IPS-NIHi7 (cell line): Measurements from ENCODE around the gene IL22RA1.

Experiments
- DNase-seq: peaks from one replicate; pipeline ENCODE4 v3.0.0; 2012; ENCODE audit warnings: mixed read lengths; ENCODE audit errors: extremely low spot score

Gene IL22RA1

DNA sequence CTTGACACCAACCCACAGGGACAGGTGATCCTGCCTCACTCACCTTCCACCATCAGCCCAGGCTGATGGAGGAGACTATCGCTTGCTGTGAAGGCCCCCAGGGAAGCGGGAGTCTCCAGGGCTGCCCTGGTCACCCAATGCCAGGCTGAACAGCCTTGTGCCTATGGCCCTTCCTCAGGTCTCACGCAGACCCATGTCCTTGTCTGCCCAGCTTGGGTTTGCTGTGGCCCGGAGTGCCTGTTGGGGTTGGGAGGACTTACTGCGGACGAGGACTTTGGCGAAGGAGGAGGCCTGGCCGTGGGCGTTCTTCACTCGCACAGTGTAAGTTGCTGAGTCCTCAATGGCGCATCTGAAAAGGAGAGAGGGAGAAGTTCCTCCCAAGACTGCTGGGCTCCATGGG lies 45.3 kb downstream of the IL22RA1 start:
- no peak for DNase-seq

DNA sequence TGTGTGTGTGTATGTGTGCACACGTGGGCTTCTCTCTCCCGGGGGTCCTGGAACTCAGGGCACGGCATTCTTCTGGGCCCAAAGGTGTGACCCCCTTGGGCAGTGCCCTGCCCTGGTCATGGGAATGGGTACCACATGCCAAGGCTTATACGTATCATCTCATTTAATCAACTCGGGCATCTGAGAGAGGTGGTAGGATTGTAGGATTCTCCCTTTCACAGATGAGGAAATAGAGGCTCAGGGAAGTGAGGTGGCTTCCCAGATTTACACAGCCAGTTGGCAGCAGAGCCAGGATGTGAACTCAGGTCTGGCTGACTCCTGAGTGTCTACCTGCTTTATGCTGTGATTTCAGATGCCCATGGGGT lies 46.2 kb downstream of the IL22RA1 start:
- DNase-seq: no peak

DNA sequence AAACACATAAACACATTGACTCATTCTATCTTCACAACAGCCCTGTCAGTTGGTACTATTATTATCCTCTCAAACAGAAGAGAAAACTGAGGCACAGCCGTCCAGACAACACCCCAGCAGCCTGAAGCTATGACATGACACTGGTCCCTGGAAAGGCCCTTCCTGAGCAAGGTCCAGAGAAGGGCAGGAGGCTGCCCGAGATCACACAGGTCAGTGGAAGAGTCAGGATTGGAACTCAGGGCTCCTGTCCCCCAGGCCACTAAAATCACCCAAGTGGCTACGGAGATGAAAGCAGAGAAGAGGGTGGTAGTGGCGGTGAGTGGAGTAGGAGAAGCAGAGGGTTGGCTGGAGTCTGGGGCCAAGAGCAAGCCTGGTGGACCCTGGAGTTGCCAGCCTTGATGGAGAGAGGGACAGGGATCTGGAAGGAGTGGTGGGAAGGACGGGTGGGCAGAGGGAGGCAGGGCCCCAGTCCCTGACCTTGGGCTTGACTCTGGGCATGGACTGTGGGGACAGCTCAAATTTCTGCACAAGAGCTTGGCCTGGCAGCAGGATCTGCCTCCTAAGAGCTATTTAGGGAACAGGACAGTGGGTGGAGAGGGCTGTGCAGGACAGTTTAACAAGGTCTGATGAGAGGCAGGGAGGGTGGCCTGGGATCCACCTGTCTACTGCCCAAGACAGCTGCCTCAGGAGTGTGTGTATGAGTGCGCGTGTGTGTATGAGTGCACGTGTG lies 46.8 kb downstream of the IL22RA1 start:
- DNase-seq: no peak

DNA sequence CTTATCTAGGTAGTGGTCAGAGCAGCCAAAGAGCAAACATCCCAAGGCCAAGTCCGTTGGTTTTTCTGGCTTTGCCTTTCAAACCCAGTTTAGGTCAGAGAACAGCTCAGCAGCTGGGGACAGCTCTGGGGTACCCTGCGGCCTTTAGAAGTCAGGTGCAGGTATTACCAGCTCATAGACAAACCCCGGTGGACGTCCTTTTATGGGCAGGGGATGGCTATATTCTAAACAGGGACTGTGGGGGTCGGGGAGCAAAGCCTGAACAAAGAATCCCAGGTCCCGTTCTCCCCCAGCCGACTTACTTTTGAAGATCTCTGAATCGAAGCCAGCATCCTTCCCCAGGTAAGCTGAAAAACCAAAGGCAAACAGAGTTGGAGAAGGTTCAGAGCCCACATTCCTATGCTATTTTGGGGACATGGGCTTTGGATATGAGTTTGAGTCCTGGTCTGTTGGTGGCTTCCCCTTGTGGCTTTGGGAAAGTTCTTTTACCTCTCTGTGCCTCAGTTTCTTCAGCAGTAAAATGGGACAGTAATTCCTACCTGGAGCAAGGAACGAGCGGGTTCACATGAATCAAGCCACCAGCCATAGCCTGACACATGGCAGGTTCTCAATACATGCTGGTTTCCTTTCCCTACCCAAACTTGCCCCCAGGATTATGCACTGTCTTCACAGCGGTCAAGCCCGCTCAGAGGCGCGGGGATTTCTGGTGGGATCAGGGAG lies 47.6 kb downstream of the IL22RA1 start:
- no peak for DNase-seq

DNA sequence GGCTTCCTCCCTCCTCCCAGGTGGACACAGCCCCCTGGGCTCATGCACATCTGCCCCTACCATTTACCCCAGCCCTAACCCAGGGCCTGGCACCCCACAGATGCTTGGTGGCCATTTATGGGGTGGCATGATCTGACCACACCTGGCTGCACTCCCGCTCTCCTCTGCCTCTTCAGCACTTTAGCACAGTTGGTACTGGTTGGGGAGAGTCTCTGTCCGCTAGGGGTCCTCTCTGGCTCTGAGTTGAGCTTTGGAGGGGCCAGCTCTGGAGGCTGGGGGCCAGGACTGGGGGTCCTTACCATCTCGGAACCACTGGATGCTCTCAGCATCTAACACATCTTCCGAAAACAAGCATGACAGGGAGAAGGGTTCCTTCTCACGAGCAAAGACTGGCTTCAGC lies 48.4 kb downstream of the IL22RA1 start:
- DNase-seq: no peak

DNA sequence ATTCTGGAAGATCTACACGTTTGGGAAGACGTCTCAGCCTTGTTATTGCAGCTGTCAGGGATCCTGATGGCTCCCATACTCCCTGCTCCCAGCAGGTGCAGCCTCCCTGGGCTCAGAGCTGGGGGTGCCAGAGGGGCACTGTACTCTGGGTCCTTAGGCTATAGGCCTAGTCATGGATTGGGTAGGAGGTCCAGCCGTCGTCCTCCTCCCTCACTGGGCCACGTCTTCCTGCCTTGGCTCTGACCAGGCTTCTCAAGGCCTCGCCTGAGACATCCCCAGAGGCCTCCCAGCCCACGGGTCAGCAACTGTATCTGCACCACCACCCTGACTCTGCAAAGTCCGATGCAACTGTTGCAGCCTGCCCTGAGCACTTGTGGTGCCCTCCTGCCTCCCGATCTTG lies 49.2 kb downstream of the IL22RA1 start:
- DNase-seq: no peak

DNA sequence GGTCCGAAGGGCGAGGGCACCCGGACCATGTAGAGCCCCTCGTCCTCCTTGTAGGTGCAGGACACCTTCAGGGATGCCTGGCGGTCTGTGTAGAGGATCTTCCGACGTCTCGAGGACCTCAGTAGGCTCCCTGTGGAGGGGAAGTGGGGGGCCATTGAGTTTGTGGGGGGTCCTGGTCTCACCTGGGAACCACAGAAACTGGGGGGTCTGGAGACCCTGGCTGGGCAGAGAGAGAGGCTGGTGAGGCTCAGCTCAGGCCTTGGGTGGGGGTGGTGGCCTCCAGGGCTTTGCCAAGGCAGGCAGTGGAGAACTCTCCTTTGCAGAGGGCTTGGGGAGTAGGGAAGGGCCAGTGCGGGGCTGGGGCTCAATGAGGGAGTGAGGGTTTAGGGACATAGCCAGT lies 50.0 kb downstream of the IL22RA1 start:
- no peak for DNase-seq

DNA sequence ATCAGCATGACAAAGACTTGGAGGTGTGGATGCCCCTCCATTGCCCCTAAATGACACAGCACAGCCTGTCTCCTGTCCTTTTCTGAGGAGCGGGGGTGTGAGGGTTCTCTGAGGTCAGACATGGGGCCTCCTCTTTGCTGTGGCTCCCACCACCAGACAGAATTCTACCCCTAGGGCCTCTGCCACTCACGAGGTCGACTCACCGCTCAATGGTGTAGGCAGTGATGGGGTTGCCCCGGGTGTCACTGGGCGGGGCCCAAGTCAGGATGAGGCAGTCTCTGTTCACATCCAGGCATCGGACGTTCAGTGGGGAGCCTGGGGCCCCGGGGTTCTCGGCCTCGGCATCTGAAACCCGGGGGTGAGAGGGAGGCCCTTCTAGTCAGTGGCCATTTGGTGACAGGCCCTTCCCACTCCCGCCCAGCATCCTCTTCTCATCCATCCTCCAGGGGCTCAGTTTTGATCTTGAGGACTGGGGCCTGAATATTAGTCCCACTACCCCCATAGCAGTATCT lies 50.9 kb downstream of the IL22RA1 start:
- DNase-seq: no peak

DNA sequence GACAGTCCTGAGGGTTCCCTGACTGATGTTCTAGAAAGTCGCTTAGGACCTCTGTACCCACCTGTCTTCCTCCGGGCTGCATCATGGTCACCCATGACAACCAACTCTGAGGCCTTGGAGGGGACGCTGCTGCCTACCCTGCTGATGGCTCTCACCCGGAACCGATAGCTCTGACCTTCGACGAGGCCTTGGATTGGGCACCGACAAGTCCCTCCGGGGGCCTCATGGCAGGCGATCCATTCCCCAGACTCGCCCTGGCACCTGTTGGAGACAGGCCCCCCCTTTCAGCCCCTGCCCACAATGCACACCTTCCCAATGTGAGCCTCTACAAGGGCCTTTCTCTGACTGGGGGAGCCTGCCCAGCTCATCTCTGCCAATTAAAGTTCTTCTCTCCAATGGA lies 52.2 kb downstream of the IL22RA1 start:
- DNase-seq: no peak

DNA sequence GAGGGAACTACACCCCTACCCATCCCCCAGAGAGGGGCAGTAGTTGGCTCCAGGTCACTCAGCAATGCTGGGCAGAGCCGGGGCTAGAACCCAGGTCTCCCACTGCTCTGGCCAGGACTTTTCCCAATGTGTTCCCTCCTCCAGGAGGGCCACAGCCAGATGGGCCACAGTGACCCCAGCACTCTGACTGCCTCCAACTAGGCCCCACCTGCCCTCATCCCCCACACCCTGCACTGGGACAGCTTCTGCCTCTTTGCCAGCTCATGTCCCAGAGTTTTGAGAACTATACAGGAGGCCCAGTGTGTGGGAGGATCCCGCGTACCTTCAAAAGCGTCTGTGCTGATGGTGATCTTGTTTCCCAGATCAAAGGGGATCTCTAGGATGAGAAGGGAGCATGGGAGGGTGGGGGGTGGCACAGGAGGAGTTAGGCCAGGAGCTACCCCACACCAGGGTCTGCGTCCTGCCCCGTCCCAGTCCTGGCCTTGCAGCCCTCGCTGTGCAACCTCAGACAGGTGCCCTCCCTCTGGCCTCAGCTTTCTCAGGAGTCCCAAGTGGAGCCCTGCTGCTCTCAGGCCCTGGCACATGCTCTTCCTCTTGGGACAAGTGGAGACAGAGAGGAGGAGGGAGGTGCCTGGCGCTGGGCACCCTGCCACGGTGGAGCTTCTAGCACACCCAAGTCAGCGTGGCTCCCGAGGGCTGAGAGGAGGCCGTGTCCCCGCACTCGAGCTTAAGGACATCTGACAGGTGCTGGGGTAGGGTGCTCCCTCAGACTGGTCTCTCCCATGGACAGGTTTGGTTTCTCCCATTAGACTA lies 53.0 kb downstream of the IL22RA1 start:
- no peak for DNase-seq

DNA sequence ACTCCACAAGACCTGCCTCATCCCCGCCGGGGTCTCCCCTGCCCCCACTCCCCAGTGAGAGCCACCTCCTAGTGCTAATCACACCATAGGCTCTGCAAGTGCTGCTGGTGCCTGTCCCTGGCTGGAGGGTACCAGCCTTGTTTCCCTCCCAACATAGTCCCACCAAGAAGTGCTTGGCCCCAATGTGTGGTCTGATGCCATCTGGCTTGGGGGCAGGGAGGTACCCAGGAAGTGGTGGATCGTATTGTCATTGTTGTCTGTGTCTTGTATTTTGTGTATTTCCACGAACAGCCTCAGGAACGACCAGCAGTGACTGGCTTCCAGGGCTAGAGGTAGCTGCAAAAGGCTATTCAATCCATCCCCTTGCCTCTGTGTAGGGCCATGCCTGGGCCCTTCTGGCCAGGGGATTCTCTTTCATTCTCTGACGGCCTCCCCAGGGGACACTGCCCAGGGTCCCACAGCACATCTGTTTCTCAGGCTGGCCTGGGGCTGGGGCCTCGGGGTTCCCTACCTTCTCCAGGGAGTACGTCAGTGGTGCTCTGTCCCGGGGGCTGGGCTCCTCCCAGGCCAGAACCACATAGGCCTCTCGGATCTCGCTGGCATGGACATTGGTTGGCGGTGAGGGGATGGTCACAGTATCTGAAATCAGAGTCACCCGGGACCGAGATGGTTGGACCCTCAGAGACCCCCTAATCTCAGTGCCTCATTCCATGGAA lies 53.8 kb downstream of the IL22RA1 start:
- DNase-seq: no peak

DNA sequence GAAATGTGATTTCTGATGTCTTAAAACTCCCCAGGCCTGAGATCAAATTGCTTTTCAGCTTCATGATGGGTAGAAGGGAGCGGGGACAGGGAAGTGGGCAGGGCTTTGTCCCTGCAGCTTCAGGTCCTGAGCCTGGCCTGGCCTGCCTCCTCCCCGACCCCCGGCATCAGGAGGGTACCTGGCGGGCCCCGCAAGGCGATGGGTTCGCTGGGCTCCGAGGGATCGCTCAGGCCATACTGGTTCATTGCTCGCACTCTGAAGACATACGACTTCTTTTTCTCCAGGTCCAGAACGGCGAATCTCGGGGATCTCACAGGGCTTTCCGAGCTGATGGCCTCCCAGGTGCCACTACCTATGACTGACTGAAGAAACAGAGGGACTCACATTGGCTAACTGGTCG lies 56.5 kb downstream of the IL22RA1 start:
- no peak for DNase-seq

DNA sequence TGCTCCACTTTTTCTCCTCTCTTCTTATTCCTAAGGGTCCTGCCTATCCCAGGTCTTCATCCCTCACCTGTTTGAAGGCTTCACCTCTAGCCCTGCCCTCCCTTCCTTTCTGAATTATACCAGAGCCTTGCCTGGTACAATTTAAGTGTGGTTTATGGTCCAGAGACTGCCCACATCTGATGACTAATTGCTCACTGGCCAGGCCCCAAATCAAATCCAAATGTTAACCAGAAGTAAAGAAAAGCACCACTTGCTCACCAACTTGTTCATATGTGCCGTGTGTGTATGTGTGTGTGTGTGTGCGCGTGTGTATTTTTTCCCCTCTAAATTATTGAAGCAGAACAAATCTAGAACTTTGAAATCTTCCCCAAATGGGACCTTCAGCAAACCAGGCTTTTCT lies 57.4 kb downstream of the IL22RA1 start:
- no peak for DNase-seq

DNA sequence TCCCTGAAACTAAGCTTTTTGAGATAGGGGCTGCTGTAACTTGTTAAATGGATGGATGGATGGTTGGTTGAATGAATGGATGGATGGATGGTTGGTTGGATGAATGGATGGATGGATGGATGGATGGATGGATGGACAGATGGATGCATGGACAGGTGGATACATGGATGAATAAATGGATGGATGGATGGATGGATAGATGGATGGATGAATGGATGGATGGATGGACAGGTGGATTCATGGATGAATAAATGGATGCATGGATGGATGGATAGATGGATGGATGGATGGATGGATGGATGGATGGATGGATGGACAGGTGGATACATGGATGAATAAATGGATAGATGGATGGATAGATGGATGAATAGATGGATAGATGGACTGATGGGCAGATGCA lies 57.9 kb downstream of the IL22RA1 start:
- no peak for DNase-seq

DNA sequence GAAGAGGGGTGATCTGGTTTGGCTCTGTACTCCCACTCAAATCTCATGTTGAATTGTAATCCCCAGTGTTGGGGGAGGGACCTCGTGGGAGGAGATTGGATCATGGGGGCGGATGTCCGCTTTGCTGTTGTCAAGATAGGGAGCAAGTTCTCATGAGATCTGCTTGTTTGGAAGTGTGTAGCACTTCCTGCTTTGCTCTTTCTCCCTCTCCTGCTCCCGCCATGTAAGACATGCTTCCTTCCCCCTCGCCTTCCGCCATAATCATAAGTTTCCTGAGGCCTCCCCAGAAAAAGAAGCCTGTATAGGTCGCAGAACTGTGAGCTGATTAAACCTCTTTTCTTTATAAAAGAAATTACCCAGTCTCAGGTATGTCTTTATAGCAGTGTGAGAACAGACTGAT lies 58.9 kb downstream of the IL22RA1 start:
- DNase-seq: no peak

DNA sequence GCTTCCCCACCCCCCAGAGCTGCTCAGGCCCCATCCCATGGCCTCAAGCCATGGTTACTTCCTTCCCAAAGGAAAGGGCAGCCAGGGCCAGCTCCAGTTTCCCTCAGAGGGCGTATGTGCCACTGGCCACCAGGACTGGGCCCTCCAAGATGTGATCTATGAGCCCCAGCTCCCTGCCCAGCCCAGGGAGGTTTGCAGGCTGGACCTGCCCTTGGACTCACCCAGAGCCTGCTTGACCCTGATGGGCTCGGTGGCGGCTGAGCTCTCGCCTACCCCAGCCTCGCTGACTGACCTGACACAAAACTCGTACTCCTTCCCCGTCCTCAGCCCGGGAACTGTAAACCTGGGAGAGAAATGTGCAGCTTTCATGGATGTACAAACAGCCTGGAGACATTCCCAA lies 60.6 kb downstream of the IL22RA1 start:
- DNase-seq: no peak

DNA sequence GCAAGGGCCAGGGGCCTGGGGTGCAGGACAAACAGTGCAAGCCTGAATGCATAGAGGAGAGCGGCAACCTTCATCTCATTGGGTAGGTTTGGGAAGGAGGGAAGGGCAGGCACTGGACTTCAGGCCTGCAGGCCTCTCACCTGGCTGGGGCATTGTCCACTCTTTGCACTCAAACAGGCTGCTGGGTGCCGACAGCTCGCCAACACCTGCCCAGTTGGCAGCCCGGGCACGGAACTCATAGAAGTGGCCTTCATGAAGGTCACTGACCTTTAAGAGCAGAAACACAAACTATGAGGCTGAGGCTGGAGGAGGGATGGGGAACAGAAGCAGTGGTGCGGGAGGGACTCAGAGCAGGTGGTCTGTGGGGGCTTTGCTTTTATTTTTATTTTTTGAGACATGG lies 61.8 kb downstream of the IL22RA1 start:
- no peak for DNase-seq

DNA sequence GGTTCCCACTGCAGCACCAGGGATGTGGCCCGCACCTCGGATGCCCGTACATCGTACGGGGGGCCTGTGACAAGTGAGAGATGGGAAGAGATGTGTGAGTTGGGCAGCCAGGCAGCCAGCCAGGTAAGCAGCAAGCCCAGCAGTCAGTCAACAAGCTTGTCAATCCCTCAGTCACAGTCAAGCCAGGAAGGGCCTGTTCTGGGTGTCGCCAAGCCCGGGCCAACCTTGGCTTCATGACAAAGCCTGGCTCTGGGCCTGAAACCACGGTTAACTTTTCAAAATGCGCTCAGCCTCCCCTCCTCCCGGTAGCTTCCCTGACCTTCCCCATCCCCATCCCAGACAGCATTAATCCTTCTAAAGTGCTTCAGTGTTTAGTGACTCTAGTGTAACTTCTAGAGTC lies 62.8 kb downstream of the IL22RA1 start:
- no peak for DNase-seq

DNA sequence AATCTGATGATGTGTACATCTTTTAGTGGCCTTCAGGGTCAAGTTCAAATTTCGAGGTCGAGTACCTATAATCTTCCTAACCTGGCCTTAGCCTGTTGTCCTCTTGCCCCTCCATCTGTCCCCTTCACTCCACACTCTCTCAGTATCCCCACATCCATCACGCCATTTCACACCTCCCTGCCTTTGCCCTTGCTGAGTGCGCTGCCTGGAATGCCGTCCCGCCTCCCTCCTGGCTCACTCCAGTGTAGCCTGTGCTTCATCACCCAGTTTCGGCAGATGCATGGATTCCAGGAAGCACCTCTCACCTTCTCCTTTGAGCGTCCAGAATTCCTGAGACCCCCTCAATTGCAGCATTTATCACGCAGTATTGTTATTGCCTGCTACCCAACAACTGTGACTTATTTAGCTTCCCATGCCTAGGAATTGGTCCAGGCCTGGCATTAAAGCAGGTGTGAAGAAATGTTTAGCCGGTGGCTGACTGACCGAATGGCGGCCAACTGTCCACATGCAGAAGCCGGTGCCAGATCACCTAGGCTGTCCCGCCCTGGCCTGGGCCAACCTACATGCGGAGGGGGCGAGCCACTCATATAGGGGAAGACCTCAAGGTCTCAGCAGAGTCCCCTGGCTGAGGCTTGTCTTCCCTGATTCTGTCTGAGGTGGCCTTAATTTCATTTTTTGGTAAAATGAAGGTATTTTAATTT lies 65.5 kb downstream of the IL22RA1 start:
- no peak for DNase-seq

DNA sequence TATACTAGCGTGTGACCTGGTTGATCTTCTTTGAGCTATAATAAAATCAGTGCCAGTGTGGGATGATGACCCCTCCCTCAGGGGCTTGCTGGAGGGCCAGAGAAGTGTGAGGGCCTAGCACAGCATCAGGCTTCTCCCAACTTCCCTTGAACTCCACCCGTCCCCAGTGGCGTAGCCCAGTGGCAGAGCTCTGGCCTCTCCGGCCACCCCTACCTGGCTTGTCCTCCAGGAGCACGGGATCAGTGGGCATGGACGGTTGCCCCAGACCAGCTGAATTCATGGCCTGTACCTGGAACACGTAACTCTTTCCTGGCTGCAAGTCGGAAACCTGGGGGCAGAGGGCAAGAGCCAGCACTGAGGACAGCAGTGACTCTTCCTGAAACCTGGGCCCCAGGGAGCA lies 67.0 kb downstream of the IL22RA1 start:
- DNase-seq: no peak

DNA sequence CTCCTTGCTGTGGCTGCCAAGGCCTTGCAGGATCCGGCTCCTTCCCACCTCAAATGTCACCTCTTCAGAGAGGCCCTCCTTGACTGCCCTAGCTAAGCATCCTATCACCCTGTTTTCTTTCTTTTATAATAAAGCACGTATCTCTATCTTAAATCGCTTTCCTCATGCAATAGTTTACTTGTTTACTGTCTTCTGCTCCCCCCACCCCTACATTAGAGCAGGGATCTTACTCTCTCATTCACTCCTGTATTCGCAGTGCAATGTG lies 67.4 kb downstream of the IL22RA1 start:
- DNase-seq: no peak
